Measurements from ENCODE around the gene CDIP1.

- TF ChIP-seq CTCF (IDR thresholded peaks at IDR 0.05): no peak
- TF ChIP-seq POLR2A (IDR thresholded peaks at IDR 0.05): no peak
Observed at GRCh38 chr16:4570688-4571321, 32.2 kb upstream of the CDIP1 start.

All from body of pancreas (tissue), 4 donors.